A673 (cell line): ENCODE data around the gene RAB44. TPM values are rescaled to one million over a fixed set of nuclear protein-coding genes. Genes with fewer than 3 reads are reported as not detected.

Source experiments
- BruUV-seq: library from RNA; stranded (reverse); fragments of 400-500 nt; replicated peaks from 2 replicates; lab custom pipeline; 2021; lab: Mats Ljungman, UMichigan
- CTCF ChIA-PET: fragments of 300-600 bp; sonication (Branson Sonifier 250); formaldehyde crosslinking; loops from one replicate; lab custom pipeline; 2022; ENCODE audit warnings: antibody characterized with exemption; lab: Charles Lee
- POLR2A ChIA-PET: fragments of 300-600 bp; sonication (Branson Sonifier 250); formaldehyde crosslinking; loops from one replicate; lab custom pipeline; 2022; ENCODE audit warnings: antibody characterized with exemption; ENCODE audit not compliant: low non-redundant PET; lab: Charles Lee
- DNase-seq: peaks from one replicate; pipeline ENCODE4 v3.0.0-alpha.2; 2015; ENCODE audit warnings: low spot score
- H3K27ac ChIP-seq: fragments of 200-600 bp; sonication (generic); 2 replicates; pipeline ENCODE4 v1.5.1; 2016; ENCODE audit warnings: mixed run types, low read depth, mild to moderate bottlenecking, mixed read lengths, antibody characterized with exemption, low read length; ENCODE audit not compliant: poor library complexity, severe bottlenecking
- H3K27me3 ChIP-seq: fragments of 200-600 bp; sonication (generic); replicated peaks from 2 replicates; pipeline ENCODE4 v1.6.1; 2017; ENCODE audit warnings: mixed run types, low read depth, mild to moderate bottlenecking, mixed read lengths, antibody characterized with exemption, low read length; ENCODE audit not compliant: insufficient read depth, poor library complexity
- H3K36me3 ChIP-seq: fragments of 200-600 bp; sonication (generic); 2 replicates; pipeline ENCODE4 v1.6.1; 2016; ENCODE audit warnings: mixed run types, mild to moderate bottlenecking, mixed read lengths, antibody characterized with exemption, low read length; ENCODE audit not compliant: insufficient read depth, poor library complexity, severe bottlenecking
- H3K4me1 ChIP-seq: fragments of 200-600 bp; sonication (generic); 2 replicates; pipeline ENCODE4 v1.6.1; 2017; ENCODE audit warnings: mixed run types, mild to moderate bottlenecking, mixed read lengths, antibody characterized with exemption, low read length; ENCODE audit not compliant: insufficient read depth, poor library complexity, severe bottlenecking
- H3K4me3 ChIP-seq: fragments of 200-600 bp; sonication (generic); 2 replicates; pipeline ENCODE4 v1.5.1; 2016; ENCODE audit warnings: low read depth, mixed run types, mild to moderate bottlenecking, mixed read lengths, low read length; ENCODE audit not compliant: poor library complexity, severe bottlenecking
- H3K9me3 ChIP-seq: fragments of 200-600 bp; sonication (generic); 2 replicates; pipeline ENCODE4 v1.6.1; 2016; ENCODE audit warnings: mixed run types, low read depth, mild to moderate bottlenecking, mixed read lengths, antibody characterized with exemption, low read length; ENCODE audit not compliant: poor library complexity, severe bottlenecking
- EZH2 ChIP-seq: fragments of 200-600 bp; sonication (generic); IDR thresholded peaks from 2 replicates; pipeline ENCODE4 v1.6.1; 2017; ENCODE audit warnings: borderline replicate concordance, low read depth, mild to moderate bottlenecking, mixed read lengths, antibody characterized with exemption, low read length; ENCODE audit not compliant: poor library complexity, severe bottlenecking
- intact Hi-C: fragments of 100-400 bp; cut with micrococcal nuclease; formaldehyde crosslinking; loops from one replicate; pipeline ENCODE4 v1.10.0; 2022; ENCODE audit not compliant: unreplicated experiment
- total RNA-seq: library from RNA; stranded (reverse); gene quantifications from 2 replicates; pipeline ENCODE4 v1.2.3, GENCODE V29; 2021
- TF ChIP-seq, protein P1 (sequence below): fragments of 300-800, 200-600 bp; sonication (generic); conservative IDR thresholded peaks from 2 replicates; pipeline ENCODE4 v1.5.1; 2017; ENCODE audit warnings: low read depth, mild to moderate bottlenecking, antibody characterized with exemption, low read length, moderate library complexity, mixed read lengths

Gene RAB44
- total RNA-seq, 1 experiment from 2014 or later = not detected

DNA sequence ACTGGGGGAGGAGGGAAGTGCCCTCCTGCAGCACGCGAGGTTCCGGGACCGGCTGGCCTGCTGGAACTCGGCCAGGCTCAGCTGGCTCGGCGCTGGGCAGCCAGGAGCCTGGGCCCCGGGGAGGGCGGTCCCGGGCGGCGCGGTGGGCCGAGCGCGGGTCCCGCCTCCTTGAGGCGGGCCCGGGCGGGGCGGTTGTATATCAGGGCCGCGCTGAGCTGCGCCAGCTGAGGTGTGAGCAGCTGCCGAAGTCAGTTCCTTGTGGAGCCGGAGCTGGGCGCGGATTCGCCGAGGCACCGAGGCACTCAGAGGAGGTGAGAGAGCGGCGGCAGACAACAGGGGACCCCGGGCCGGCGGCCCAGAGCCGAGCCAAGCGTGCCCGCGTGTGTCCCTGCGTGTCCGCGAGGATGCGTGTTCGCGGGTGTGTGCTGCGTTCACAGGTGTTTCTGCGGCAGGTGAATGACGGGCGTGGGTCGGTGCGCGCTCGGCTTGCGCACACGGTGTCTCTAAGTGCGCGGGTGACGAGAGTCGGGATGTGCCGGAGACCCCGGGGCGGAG lies 19.1 kb upstream of the RAB44 start, which contains the start of gene CDKN1A:
Gene CDKN1A (plus strand): TSS at position 227 of the 555 bp plus-strand sequence. CDS start 5,388 bp downstream, outside the sequence.
- H3K27ac ChIP-seq = peak within 1 kb of the TSS; percentile 70
- BruUV-seq = no TSS peak

DNA sequence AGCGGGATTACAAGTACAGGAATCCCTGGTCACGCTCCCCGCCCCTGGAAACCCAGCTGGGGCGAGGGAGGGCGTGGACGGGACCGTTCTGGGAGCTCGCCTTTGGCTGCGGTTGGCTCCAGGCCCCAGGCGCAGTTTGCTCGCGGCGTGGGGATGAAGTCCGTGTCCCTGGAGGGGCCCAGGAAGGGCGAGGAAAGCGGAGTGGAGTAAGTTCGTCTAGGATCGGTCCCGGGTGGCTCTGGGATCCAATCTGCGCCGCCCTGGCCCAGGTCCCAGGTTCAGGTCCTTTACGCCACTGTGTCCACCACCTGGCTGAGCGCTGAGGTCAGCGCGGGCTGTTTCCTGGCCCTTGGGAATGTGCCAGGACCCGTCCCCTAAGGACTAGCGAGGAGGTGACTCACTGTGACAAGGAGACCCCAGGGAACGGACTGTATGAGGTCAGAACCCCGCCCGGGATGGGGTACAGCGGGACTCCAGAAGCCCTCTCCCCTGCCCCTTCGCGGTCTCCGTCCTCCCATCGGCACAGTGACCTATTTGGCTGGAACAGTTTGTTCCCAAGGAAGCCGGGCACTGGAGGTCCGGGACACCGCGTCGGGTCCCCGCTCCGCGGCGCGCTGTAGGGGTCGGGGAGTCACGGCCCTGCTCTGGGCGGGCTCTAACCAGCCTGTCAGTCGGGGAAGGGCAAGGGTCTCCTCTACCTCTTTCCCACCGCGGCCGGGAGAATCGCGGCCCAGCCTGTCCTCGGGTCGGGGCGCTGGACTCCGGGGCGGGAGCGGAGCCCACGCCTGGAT lies 18.4 kb upstream of the RAB44 start:
- H3K36me3 ChIP-seq = no peaks in the 10 kb centered on the region
- TSS peak; percentile 30 for BruUV-seq
- H3K4me3 ChIP-seq = peak overlapping the region; percentile 72
- ChIA-PET POLR2A (no interaction called here), CTCF (interaction anchor here (0.5 to 0.9 kb wide), 3 partner anchors 13 to 80 kb away, joined by 3 to 8 read pairs (median 3); no protein-coding TSS in a partner anchor)
- H3K9me3 ChIP-seq = no peaks in the 10 kb centered on the region
- intact Hi-C loops = no loop called here
- no peaks in the 10 kb centered on the region for H3K27me3 ChIP-seq
- TF ChIP-seq, protein P1, sequence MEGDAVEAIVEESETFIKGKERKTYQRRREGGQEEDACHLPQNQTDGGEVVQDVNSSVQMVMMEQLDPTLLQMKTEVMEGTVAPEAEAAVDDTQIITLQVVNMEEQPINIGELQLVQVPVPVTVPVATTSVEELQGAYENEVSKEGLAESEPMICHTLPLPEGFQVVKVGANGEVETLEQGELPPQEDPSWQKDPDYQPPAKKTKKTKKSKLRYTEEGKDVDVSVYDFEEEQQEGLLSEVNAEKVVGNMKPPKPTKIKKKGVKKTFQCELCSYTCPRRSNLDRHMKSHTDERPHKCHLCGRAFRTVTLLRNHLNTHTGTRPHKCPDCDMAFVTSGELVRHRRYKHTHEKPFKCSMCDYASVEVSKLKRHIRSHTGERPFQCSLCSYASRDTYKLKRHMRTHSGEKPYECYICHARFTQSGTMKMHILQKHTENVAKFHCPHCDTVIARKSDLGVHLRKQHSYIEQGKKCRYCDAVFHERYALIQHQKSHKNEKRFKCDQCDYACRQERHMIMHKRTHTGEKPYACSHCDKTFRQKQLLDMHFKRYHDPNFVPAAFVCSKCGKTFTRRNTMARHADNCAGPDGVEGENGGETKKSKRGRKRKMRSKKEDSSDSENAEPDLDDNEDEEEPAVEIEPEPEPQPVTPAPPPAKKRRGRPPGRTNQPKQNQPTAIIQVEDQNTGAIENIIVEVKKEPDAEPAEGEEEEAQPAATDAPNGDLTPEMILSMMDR = no peak
- TF ChIP-seq EZH2 = no peak
- peaks cover 28% of the 10 kb centered on the region for H3K4me1 ChIP-seq
- DNase-seq = peak; percentile 43
- H3K27ac ChIP-seq = peak overlapping the region; percentile 70

More for the DNA sequence above, 19.1 kb upstream of the RAB44 start, which contains the start of gene CDKN1A:
- ChIA-PET CTCF (interaction anchor here (0.5 to 0.9 kb wide), 3 partner anchors 13 to 513 kb away, joined by 3 to 7 read pairs (median 3); no protein-coding TSS in a partner anchor), POLR2A (interaction anchor here (0.6 kb wide), 1 partner anchor 11 kb away, joined by 3 read pairs; no protein-coding TSS in a partner anchor)
- H3K27me3 ChIP-seq = no peaks in the 10 kb centered on the region
- no peak for TF ChIP-seq EZH2
- TF ChIP-seq, protein P1 = no peak
- H3K4me3 ChIP-seq = peak within 1 kb of the TSS; percentile 72
- no peaks in the 10 kb centered on the region for H3K9me3 ChIP-seq
- DNase-seq = peak; percentile 92
- H3K36me3 ChIP-seq = no peaks in the 10 kb centered on the region
- peaks cover 28% of the 10 kb centered on the region for H3K4me1 ChIP-seq
- intact Hi-C loops = no loop called here

DNA sequence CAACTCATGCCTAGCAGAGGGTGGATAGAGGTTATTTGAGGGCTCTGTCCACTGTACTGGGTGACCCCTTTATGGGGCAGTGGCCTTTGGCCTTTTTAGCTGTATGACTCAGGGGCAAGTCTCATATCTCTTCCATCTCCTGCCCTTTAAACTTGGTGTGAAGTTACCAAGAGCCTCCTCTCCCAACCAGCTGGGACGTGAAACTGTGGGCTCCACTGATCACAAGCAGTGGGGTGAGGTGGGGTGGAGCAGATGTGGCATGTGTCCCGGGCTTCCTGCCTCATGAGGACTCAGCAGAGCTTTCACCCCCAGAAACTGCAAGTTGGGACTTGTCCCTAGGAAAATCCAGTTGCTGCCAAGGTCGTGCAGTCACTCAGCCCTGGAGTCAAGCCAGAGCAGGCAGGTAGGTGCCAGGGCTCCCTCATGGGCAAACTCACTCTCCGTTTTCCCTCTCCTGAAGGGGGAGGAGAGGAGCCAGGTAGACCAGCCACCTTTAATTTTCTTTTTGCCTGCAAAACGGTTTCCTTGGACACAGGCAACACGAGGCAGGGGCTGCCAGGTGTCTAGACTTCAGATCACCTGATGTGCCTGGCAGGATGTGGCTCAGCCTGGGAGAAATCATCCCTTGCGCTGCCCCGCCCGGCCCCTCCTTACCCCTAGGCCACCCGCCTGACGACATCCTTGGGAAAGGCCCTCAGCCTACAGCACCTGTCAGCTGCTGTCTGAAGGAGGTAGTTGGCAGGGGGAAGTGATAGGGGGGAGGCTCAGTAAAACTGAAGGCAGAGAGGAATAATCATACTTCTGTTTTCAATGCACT lies 15.1 kb upstream of the RAB44 start:
- intact Hi-C loops = loop anchor here (10.0 kb wide), 1 partner anchor 258 kb away; no protein-coding TSS in a partner anchor
- TF ChIP-seq, protein P1 = no peak
- TF ChIP-seq EZH2 = no peak
- Histone ChIP-seq H3K9me3 (no peaks in the 10 kb centered on the region), H3K27me3 (no peaks in the 10 kb centered on the region), H3K36me3 (peaks cover 8% of the 10 kb centered on the region), H3K4me3 (no peak overlapping the region), H3K4me1 (peaks cover 24% of the 10 kb centered on the region), H3K27ac (no peak overlapping the region)
- no TSS peak for BruUV-seq
- POLR2A ChIA-PET = no interaction called here
- CTCF ChIA-PET = no interaction called here
- no peak for DNase-seq
